COR-L47 (cell line): Measurements from ENCODE around the gene ZNF100.
"Not testable (repeated sequence)": the region's sequence is repeated elsewhere in the genome, so short reads cannot be mapped to it uniquely, and the experiment has no call there.

Experiments used
- DNase-seq: peaks from one replicate; lab custom pipeline; 2025; lab: John Stamatoyannopoulos, UW

Gene ZNF100

DNA sequence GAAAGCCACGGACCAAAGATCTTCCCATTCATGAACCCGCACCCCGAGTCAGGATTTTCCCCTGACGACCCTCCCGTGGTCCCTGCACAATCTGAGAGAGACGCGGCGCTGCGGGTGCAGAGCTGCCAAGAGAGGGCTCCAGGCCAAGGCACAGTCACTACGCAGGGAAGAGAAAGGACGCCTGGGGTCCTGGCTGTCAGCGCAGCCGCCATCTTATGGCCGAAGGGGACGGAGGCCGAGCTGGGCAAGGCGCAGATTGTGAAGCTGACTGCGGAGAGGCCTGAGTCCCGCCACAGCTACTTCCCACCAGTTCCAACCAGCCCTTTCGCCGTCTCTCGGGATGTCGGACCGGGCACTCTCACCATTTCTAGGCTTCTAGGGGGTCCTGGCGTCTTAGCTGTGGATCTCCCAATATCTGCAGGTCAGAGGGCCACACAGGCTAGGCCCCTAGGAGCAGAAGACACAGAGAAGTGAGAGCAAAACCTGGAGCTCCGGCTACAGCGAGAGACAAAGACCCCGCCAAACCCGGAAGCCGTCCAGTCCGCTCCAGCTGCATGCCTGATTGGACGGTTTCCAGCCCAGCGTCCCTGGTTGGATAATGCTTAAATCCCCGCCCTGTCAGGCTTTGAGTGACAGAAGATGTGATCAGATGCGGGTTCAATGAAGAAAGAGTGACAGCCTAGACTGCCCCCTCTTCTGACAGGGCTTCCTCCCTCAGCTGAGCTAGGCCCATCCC is at the start of gene ZNF100:
Gene ZNF100 (minus strand): TSS at position 515 of the 736 bp plus-strand sequence. CDS start 150 bp downstream, at position 365.
- DNase-seq: peak; percentile 95

GRCh38 chr19:21812448-21812847 is 45.1 kb upstream of the ZNF100 start:
- DNase-seq: no peak

GRCh38 chr19:21808400-21809000 is 41.1 kb upstream of the ZNF100 start:
- DNase-seq: not testable (repeated sequence)

DNA sequence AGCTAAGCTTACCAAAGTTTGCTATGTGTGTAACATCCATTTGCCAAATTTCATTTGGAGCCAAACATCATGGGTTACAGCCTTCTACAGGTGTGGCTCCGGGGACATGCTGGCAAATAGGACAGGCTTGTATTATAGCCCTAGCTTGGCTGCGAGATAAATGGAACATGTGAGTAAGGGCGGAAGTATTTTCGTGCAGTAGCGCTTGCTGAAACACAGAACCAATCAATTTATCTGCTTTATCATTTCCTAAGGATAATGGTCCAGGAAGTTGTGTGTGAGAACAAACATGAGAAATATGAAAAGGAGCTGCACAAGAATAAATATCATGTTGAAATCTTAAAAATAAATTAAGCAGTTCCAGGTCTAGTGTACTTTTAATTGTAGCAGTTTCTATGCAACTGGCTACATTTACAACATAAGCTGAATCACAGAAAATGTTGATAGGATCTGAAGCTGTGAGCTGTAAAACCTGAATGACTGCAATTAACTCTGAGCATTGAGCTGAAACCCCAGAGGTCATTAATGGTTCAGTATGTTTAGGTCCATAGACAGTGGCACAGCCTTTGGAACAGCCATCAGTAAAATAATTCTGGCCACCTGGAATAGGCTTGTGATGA is 22.2 kb upstream of the ZNF100 start:
- no peak for DNase-seq

DNA sequence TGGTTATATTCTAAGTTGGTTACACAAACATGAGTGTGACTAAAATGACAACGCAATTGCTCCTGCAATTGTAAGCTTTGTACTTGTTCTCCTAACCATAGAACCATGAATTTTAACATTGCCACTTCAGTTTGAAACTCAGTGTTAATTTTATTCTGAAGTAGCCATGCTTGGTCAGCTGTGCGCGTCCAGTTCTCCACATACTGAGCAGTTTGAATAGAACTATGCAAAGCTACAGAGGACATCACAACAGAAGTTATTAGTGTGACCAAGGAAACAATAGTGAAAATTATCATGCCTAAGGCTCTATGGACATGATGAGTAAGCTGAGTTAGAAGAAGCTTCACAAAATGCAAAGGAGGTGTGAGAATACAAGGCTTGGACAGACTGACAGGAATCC is 19.6 kb upstream of the ZNF100 start:
- DNase-seq: no peak

GRCh38 chr19:21775792-21776191 is 8.4 kb upstream of the ZNF100 start:
- not testable (repeated sequence) for DNase-seq

- DNase-seq: not testable (repeated sequence)
Measured at GRCh38 chr19:21766705-21767064, 694 bp downstream of the ZNF100 start.

- no peak for DNase-seq
Measured at GRCh38 chr19:21765151-21765550, 2.2 kb downstream of the ZNF100 start.

DNA sequence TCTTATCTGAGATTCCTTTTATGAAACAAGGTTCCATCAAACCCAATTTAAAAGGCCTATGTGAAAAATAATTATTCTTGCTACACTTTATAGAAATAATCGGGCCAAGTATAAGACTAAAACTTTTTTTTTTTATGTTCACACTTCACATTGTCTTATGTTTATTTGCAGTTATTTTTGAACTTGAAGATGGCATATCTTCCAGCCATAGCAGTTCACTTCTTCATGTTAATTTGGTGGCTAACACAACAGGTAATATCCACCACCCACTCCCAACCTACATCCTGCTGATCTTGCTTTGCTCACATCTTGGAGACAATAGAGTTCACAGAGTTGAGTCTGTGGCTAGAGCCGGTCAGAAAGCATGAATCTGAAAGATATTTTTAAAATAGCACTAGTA is 5.8 kb downstream of the ZNF100 start:
- DNase-seq: not testable (repeated sequence)

GRCh38 chr19:21758296-21758695 is 9.1 kb downstream of the ZNF100 start:
- no peak for DNase-seq

- DNase-seq: not testable (repeated sequence)
Measured at GRCh38 chr19:21755555-21755954, 11.8 kb downstream of the ZNF100 start.

GRCh38 chr19:21751384-21751783 is 16.0 kb downstream of the ZNF100 start:
- no peak for DNase-seq

DNA sequence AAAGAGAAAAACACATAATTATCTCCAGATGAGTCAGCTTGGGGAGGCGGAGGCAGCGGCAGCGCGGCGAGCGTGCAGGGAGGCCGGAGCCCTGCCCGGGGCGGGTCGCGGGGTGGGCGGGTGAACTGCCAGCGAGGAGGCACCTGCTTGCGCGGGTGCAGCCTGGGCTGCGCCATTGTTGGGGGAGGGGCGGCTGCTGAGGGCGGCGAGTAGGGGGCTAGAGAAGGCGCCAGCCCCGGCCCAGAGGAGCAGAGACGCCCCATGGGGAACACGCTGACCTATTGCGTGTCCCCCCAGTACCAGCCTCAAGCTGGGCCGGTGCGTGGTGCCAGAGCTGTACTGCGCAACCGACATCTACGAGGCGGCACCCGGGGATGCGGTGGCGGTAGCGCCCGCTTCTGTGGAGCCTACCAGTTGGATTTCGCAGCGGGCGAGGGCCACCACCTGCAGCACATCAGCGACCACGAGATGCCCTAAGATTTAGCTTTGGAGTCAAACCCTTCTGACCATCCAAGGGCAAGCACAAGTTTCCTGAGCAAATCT is 16.7 kb downstream of the ZNF100 start:
- DNase-seq: no peak

- DNase-seq: no peak
Measured at GRCh38 chr19:21749090-21749489, 18.3 kb downstream of the ZNF100 start.

GRCh38 chr19:21748088-21748487 is 19.3 kb downstream of the ZNF100 start:
- DNase-seq: no peak

- no peak for DNase-seq
Measured at GRCh38 chr19:21740559-21740958, 26.8 kb downstream of the ZNF100 start.

GRCh38 chr19:21726942-21727747 is 40.2 kb downstream of the ZNF100 start:
- not testable (repeated sequence) for DNase-seq

DNA sequence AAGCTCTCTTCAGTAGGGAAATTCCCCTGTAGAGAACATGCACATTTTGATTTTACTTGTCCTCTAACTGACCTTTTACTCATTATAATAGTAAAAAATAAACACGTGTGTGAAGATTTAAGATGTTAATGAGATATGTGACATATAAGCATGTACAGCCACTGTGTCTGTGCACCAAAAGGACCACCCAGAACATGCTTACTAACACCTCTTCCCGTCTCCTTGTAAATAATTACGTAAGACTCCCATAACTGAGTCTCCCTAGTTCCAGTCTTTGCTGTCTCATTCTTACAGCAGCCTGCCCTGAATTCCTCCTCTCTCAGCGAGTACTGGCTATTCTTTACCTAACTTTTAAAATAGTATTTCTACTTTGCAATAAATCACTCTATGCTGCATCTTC is 53.6 kb downstream of the ZNF100 start:
- no peak for DNase-seq

DNA sequence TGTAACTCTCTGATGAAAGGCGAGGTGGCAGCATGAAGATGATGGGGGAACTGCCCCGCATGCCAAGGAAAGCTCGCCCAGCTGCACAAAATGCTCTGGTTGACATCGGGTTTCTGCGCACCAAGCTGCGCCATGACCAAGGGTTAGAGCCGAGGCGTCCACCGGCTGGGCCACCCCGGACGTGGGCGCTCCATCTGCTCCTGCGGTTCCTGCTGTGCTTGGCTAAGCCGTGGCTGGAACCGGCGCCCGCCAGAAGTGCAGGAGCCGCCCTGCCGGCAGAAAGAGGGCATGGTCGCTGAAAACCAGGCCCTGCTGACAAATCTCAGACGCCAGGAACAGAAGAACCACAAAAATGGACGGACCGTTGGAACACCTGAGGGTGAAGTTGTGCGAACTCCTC is 57.9 kb downstream of the ZNF100 start:
- DNase-seq: no peak

DNA sequence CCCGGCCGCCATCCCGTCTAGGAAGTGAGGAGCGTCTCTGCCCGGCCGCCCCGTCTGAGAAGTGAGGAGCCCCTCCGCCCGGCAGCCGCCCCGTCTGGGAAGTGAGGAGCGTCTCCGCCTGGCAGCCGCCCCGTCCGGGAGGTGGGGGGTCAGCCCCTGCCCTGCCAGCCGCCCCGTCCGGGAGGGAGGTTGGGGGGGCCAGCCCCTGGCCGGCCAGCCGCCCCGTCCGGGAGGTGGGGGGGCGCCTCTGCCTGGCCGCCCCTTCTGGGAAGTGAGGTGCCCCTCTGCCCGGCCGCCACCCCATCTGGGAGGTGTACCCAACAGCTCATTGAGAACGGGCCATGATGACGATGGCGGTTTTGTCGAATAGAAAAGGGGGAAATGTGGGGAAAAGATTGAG is 59.5 kb downstream of the ZNF100 start:
- DNase-seq: not testable (repeated sequence)

DNA sequence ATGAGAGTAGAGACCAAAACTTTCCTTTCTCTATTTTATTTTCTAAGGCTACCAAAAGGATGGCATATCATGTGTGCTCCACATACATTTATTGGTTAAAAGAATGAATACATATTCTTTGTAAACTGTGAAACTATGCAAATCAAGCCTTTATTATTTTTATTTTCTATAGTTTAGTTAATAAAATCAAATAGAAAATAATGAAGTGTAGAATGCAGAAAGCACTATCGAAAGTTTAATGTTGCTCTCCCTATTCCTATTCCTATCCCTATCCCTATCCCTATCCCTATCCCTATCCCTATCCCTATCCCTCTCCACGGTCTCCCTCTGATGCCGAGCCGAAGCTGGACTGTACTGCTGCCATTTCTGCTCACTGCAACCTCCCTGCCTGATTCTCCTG is 60.3 kb downstream of the ZNF100 start:
- DNase-seq: no peak

- no peak for DNase-seq
Measured at GRCh38 chr19:21705393-21705792, 62.0 kb downstream of the ZNF100 start.
